ENCODE results near the gene CIP2A. TPM values are rescaled to one million over a fixed set of nuclear protein-coding genes. Genes with fewer than 3 reads are reported as not detected.
A peak's percentile ranks its signal among the peaks of the same experiment; 100 is the strongest.

The CIP2A gene
- total RNA-seq, 1 experiment from 2014 or later: 34.2 TPM

DNA sequence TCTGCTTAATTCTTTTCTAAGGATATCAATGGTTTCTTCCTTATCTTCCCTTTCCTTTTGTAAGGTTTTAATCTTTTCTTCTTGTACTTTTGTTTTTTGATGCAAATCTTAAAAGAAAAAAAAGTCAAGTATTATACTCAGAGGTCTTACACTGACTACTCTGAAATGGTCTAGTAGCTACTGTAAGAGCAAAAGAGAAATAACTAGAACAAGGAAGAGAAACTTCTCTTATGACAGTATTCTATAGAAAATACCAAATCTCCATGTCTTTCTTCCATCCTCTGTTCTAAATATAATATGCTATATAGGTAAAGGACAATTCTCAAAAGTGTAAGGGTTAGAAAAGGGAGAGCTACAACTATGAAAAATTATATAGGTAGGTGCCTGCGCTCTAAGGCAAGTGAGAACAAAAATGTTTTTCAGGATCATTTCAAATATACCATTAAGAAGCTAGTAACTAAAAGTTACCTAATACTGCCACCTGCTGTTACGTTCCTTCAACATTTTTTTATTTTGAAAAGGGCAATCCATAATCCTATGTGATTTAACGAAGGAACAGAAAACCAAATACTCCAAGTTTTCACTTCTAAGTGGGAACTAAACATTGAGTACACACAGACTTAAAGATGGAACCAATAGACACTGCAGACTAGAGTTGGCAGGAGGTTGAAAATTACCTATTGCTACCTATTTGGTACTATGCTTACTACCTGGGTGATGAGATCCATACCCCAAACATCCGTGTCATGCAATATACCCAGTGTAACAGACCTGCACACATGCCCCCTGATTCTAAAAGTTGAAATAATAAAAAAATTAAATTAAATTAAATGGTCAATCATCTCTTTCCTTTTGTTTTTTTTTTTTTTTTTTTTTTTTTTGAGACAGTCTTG, 36.7 kb downstream of the CIP2A start:
- no peaks in the 10 kb centered on the region for H3K23me2 ChIP-seq (ENCODE audit: insufficient read length, low read depth, low read length, poor library complexity, severe bottlenecking)
- H3K27me3 ChIP-seq (ENCODE audit: insufficient read depth, low read length): no peaks in the 10 kb centered on the region
- H2BK12ac ChIP-seq (ENCODE audit: insufficient read length, low read depth, low read length): no peak overlapping the region
- no peak overlapping the region for H2AFZ ChIP-seq (ENCODE audit: low read length)
- H3K4me2 ChIP-seq (ENCODE audit: insufficient read depth, insufficient read length, low read length): no peak overlapping the region
- no peak overlapping the region for H4K8ac ChIP-seq (replicated peaks; ENCODE audit: insufficient read length, low read depth, low read length)
- no peak overlapping the region for H3K23ac ChIP-seq (ENCODE audit: insufficient read length, low read depth, low read length)
- H2BK20ac ChIP-seq (ENCODE audit: low read depth, low read length, poor library complexity, severe bottlenecking): no peak overlapping the region
- no CpG with 5 or more reads among the region's 4 CpGs for WGBS (ENCODE audit: extremely low coverage, insufficient read length, low lambda C conversion rate)
- no peaks in the 10 kb centered on the region for H3K79me1 ChIP-seq (ENCODE audit: insufficient read depth, low read depth, low read length, poor library complexity, severe bottlenecking)
- no peak overlapping the region for H2BK120ac ChIP-seq (ENCODE audit: low read depth, low read length, poor library complexity, severe bottlenecking)
- Mint-ChIP-seq H3K4me1 (peaks cover 0 to 12% of the 10 kb centered on the region in 2 experiments; a peak in 3 of 4 replicates), H3K36me3 (ENCODE audit: insufficient read depth in 1 of 3, low read depth in 3 of 3) (peaks cover 12 to 47% (median 46%) of the 10 kb centered on the region in 3 experiments; a peak in 6 of 7 replicates), H3K9me3 (no peaks in the 10 kb centered on the region), H3K4me3 (no peak overlapping the region), H3K27ac (peak overlapping the region in 1 of 3 experiments; percentile 40; a peak in 1 of 7 replicates), H3K27me3 (ENCODE audit: low read depth) (no peaks in the 10 kb centered on the region)
- no peaks in the 10 kb centered on the region for H3K79me2 ChIP-seq (ENCODE audit: insufficient read depth, low read length)
- no peak overlapping the region for H3K56ac ChIP-seq (ENCODE audit: insufficient read length, low read depth, low read length)
- no peak overlapping the region for H2BK15ac ChIP-seq (ENCODE audit: low read depth, low read length)
- no peaks in the 10 kb centered on the region for H4K20me1 ChIP-seq (ENCODE audit: control insufficient read depth, insufficient read depth, insufficient read length)
- no peak overlapping the region for H3K27ac ChIP-seq (ENCODE audit: insufficient read length, low read depth, low read length)
- H3T11ph ChIP-seq (ENCODE audit: low read length): no peak overlapping the region
- H3K14ac ChIP-seq (ENCODE audit: insufficient read depth, low read length): no peak overlapping the region
- TF ChIP-seq, protein P1, sequence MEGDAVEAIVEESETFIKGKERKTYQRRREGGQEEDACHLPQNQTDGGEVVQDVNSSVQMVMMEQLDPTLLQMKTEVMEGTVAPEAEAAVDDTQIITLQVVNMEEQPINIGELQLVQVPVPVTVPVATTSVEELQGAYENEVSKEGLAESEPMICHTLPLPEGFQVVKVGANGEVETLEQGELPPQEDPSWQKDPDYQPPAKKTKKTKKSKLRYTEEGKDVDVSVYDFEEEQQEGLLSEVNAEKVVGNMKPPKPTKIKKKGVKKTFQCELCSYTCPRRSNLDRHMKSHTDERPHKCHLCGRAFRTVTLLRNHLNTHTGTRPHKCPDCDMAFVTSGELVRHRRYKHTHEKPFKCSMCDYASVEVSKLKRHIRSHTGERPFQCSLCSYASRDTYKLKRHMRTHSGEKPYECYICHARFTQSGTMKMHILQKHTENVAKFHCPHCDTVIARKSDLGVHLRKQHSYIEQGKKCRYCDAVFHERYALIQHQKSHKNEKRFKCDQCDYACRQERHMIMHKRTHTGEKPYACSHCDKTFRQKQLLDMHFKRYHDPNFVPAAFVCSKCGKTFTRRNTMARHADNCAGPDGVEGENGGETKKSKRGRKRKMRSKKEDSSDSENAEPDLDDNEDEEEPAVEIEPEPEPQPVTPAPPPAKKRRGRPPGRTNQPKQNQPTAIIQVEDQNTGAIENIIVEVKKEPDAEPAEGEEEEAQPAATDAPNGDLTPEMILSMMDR (conservative IDR thresholded peaks at IDR 0.05): peak; percentile 59
- DNase-seq: no peak
- H3K4me1 ChIP-seq (ENCODE audit: insufficient read depth, low read length): no peaks in the 10 kb centered on the region
- no peak overlapping the region for H2BK5ac ChIP-seq (ENCODE audit: insufficient read length, low read length)
- H3K18ac ChIP-seq (ENCODE audit: insufficient read length, low read depth, low read length): no peak overlapping the region
- H3K9me3 ChIP-seq (ENCODE audit: control insufficient read depth, low read depth, low read length): no peaks in the 10 kb centered on the region
- H4K5ac ChIP-seq (ENCODE audit: insufficient read length, low read depth, low read length): no peak overlapping the region
- no peak overlapping the region for H3K9ac ChIP-seq (ENCODE audit: extremely low read depth, insufficient read length, low read length)
- no peak overlapping the region for H3K4ac ChIP-seq (ENCODE audit: low read depth, low read length)
- no peak overlapping the region for H4K91ac ChIP-seq (ENCODE audit: insufficient read length, low read depth, low read length)
- no peak overlapping the region for H2AK5ac ChIP-seq (ENCODE audit: insufficient read length, low read length)
